ENCODE data around the gene GPX2.

DNA sequence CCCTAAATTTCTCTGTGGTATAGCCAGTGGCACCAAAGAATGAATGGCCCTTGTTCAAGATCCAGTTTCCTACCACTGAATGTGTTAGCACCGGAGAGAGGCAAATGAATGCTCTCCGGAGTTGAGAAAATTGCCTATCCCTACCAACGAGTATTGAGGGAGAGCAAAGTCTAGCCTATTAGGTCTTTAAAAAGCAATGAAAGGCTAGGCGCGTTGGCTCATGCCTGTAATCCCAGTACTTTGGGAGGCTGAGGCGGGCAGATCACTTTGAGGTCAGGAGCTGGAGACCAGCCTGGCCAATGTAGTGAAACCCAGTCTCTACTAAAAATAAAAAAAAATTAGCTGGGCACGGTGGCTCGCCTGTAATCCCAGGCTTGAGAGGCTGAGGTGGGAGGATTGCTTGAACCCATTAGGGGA is 30.5 kb upstream of the GPX2 start:
- TF ChIP-seq RB1 (IDR thresholded peaks at IDR 0.05; ENCODE audit: borderline replicate concordance) (no peak), SREBF2 (IDR thresholded peaks at IDR 0.05; ENCODE audit: low read length) (no peak)
- TF ChIP-seq, protein P1, sequence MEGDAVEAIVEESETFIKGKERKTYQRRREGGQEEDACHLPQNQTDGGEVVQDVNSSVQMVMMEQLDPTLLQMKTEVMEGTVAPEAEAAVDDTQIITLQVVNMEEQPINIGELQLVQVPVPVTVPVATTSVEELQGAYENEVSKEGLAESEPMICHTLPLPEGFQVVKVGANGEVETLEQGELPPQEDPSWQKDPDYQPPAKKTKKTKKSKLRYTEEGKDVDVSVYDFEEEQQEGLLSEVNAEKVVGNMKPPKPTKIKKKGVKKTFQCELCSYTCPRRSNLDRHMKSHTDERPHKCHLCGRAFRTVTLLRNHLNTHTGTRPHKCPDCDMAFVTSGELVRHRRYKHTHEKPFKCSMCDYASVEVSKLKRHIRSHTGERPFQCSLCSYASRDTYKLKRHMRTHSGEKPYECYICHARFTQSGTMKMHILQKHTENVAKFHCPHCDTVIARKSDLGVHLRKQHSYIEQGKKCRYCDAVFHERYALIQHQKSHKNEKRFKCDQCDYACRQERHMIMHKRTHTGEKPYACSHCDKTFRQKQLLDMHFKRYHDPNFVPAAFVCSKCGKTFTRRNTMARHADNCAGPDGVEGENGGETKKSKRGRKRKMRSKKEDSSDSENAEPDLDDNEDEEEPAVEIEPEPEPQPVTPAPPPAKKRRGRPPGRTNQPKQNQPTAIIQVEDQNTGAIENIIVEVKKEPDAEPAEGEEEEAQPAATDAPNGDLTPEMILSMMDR (IDR thresholded peaks at IDR 0.05 in 2 of 3, conservative IDR thresholded peaks at IDR 0.05 in 1 of 3; ENCODE audit: control insufficient read depth in 2 of 3, extremely low read depth in 1 of 3, insufficient read depth in 1 of 3, low read depth in 3 of 3, low read length in 3 of 3) = no peak

Measured in GM12878 (cell line).